Activated naive CD4-positive, alpha-beta T cell treated with anti-CD3 and anti-CD28 coated beads, Interleukin-2, amount 10 ng/mL, durations not matched to agents 5 hours and 36 hours (primary cell): ENCODE results near the gene OTOF. TPM values are rescaled to one million over a fixed set of nuclear protein-coding genes. Genes with fewer than 3 reads are reported as not detected.

Experiments used
- total RNA-seq, 2 experiments: library from RNA; stranded (reverse); gene quantifications; one replicate each; pipeline ENCODE4 v1.2.3, GENCODE V29; 2021

The OTOF gene
- total RNA-seq, result under 1 TPM; 0.67 to 0.96 TPM

GRCh38 chr2:26477911-26478253 lies at the start of gene OTOF:
Gene OTOF (minus strand): TSS chr2:26478124.

Other genes with a start within 250 kb of the OTOF start
- gene HADHA, start 233.5 kb downstream of the OTOF start, total RNA-seq, result 100 to 1,000 TPM; 127 to 131 TPM
- gene HADHB, start 233.2 kb downstream of the OTOF start, total RNA-seq, result 10 to 100 TPM; 59.5 to 66.6 TPM
- 10 to 100 TPM; 20.4 to 25.6 TPM for gene SELENOI, start 132.0 kb downstream of the OTOF start, total RNA-seq
- gene ADGRF3, start 131.3 kb downstream of the OTOF start, total RNA-seq, result 1 to 10 TPM; 5.2 to 5.9 TPM
- gene DRC1, start 76.2 kb downstream of the OTOF start, total RNA-seq, result not detected
- gene CIB4, start 163.2 kb upstream of the OTOF start, total RNA-seq, result not detected
- not detected for gene KCNK3, start 214.6 kb upstream of the OTOF start, total RNA-seq